Activated naive CD8-positive, alpha-beta T cell treated with anti-CD3 and anti-CD28 coated beads, Interleukin-2, amount 10 ng/mL, durations not matched to agents 7 days and 5 days (primary cell): ENCODE results near the gene CCDC110. TPM values are rescaled to one million over a fixed set of nuclear protein-coding genes. Genes with fewer than 3 reads are reported as not detected.

Experiments used
- ATAC-seq: fragments of 150-1000 bp; cut with Tn5 transposase; one replicate; pipeline ENCODE4 v1.10.0; 2021; ENCODE audit warnings: low read depth, moderate library complexity
- POLR2A ChIA-PET: fragments of 350-600 bp; sonication (Branson Sonifier 250); formaldehyde crosslinking; loops from one replicate; lab custom pipeline; 2021; ENCODE audit warnings: antibody characterized with exemption; lab: Charles Lee
- DNase-seq: peaks from one replicate; pipeline ENCODE4 v3.0.0; 2021
- H3K27ac Mint-ChIP-seq: one replicate; pipeline ENCODE4 v1.8.0; 2022; ENCODE audit warnings: mild to moderate bottlenecking, mixed read lengths
- H3K27me3 Mint-ChIP-seq: one replicate; pipeline ENCODE4 v1.8.0; 2022; ENCODE audit warnings: mild to moderate bottlenecking, moderate library complexity, mixed read lengths
- H3K36me3 Mint-ChIP-seq: one replicate; pipeline ENCODE4 v1.8.0; 2021; ENCODE audit warnings: mild to moderate bottlenecking, mixed read lengths
- H3K4me1 Mint-ChIP-seq: one replicate; pipeline ENCODE4 v1.8.0; 2021; ENCODE audit warnings: mixed read lengths
- H3K4me3 Mint-ChIP-seq: one replicate; pipeline ENCODE4 v1.8.0; 2022; ENCODE audit warnings: mild to moderate bottlenecking, moderate library complexity, mixed read lengths
- H3K9me3 Mint-ChIP-seq: one replicate; pipeline ENCODE4 v1.8.0; 2021; ENCODE audit warnings: mixed read lengths
- total RNA-seq, 2 experiments: library from RNA; stranded (reverse); gene quantifications; one replicate each; pipeline ENCODE4 v1.2.3, GENCODE V29; 2021

The CCDC110 gene
- total RNA-seq, 2 experiments from 2014 or later: 0.11 to 0.19 TPM

- Mint-ChIP-seq H3K4me1 (peaks cover 34% of the 10 kb centered on the region), H3K36me3 (peaks cover 34% of the 10 kb centered on the region), H3K27me3 (no peaks in the 10 kb centered on the region), H3K4me3 (peak overlapping the region; percentile 93), H3K27ac (peak overlapping the region; percentile 99), H3K9me3 (no peaks in the 10 kb centered on the region)
- peak; percentile 87 for ATAC-seq
- POLR2A ChIA-PET: interaction anchor here (0.5 to 2.7 kb wide), 6 partner anchors 12 to 253 kb away, joined by 3 to 27 read pairs (median 4); partner anchors contain the start of genes SLC25A4 and UFSP2
- peak; percentile 98 for DNase-seq
Observed at GRCh38 chr4:185395956-185396723, 75.4 kb downstream of the CCDC110 start.

GRCh38 chr4:185395238-185395955 lies 76.1 kb downstream of the CCDC110 start, which contains the start of gene LRP2BP:
LRP2BP (minus strand) TSS chr4:185395924; CDS start chr4:185378186, 17,738 bp downstream.
- peak within 1 kb of the TSS; percentile 99 for H3K27ac Mint-ChIP-seq
- POLR2A ChIA-PET: interaction anchor here (0.5 to 2.7 kb wide), 6 partner anchors 12 to 252 kb away, joined by 3 to 27 read pairs (median 4); partner anchors contain the start of genes SLC25A4 and UFSP2
- ATAC-seq (no peak), DNase-seq (no peak)
- H3K9me3 Mint-ChIP-seq: no peaks in the 10 kb centered on the region
- H3K27me3 Mint-ChIP-seq: no peaks in the 10 kb centered on the region
- H3K36me3 Mint-ChIP-seq: peaks cover 30% of the 10 kb centered on the region
- H3K4me3 Mint-ChIP-seq: peak within 1 kb of the TSS; percentile 93
- peaks cover 33% of the 10 kb centered on the region for H3K4me1 Mint-ChIP-seq

Other genes starting within 250 kb of the CCDC110 start
- gene LRP2BP, start 75.8 kb downstream of the CCDC110 start, total RNA-seq: under 1 TPM; 0.71 to 0.78 TPM
- gene ANKRD37, start 74.9 kb downstream of the CCDC110 start, total RNA-seq: 1 to 10 TPM; 7.4 to 8.1 TPM
- gene UFSP2, start 45.8 kb downstream of the CCDC110 start, total RNA-seq: 10 to 100 TPM; 19.8 to 24.1 TPM
- gene PDLIM3, start 63.8 kb upstream of the CCDC110 start, total RNA-seq: not detected